Fibroblast of gingiva (primary cell): ENCODE results near the gene DTNBP1.

Experiments
- DNase-seq: peaks from one replicate; pipeline ENCODE4 v3.0.0-alpha.2; 2011; ENCODE audit warnings: low read depth

The DTNBP1 gene

GRCh38 chr6:15513801-15514711, 148.8 kb downstream of the DTNBP1 start:
- no peak for DNase-seq

GRCh38 chr6:15513131-15513771, 149.6 kb downstream of the DTNBP1 start:
- DNase-seq = no peak

GRCh38 chr6:15512721-15513120, 150.1 kb downstream of the DTNBP1 start:
- DNase-seq = no peak

GRCh38 chr6:15512126-15512525, 150.7 kb downstream of the DTNBP1 start:
- DNase-seq = no peak

GRCh38 chr6:15511248-15512125, 151.3 kb downstream of the DTNBP1 start:
- peak; percentile 36 for DNase-seq

GRCh38 chr6:15510536-15511247, 152.1 kb downstream of the DTNBP1 start:
- no peak for DNase-seq

GRCh38 chr6:15510121-15510520, 152.7 kb downstream of the DTNBP1 start:
- no peak for DNase-seq

GRCh38 chr6:15509335-15509933, 153.4 kb downstream of the DTNBP1 start:
- no peak for DNase-seq

- DNase-seq = no peak
Observed at GRCh38 chr6:15508931-15509330, 153.9 kb downstream of the DTNBP1 start.

- DNase-seq = no peak
Observed at GRCh38 chr6:15508441-15508871, 154.4 kb downstream of the DTNBP1 start.

GRCh38 chr6:15507746-15508145, 155.1 kb downstream of the DTNBP1 start:
- no peak for DNase-seq

- DNase-seq = no peak
Observed at GRCh38 chr6:15507221-15507620, 155.6 kb downstream of the DTNBP1 start.

- DNase-seq = no peak
Observed at GRCh38 chr6:15506066-15506465, 156.8 kb downstream of the DTNBP1 start.

GRCh38 chr6:15505463-15505918, 157.3 kb downstream of the DTNBP1 start:
- no peak for DNase-seq

- peak; percentile 98 for DNase-seq
Observed at GRCh38 chr6:15504581-15505350, 158.1 kb downstream of the DTNBP1 start.

GRCh38 chr6:15504040-15504495, 158.8 kb downstream of the DTNBP1 start:
- DNase-seq = no peak

- no peak for DNase-seq
Observed at GRCh38 chr6:15503346-15503680, 159.5 kb downstream of the DTNBP1 start.

- DNase-seq = no peak
Observed at GRCh38 chr6:15502446-15503345, 160.1 kb downstream of the DTNBP1 start.

GRCh38 chr6:15501826-15502445, 160.9 kb downstream of the DTNBP1 start:
- DNase-seq = peak; percentile 47
